SK-N-SH (cell line): Measurements from ENCODE around the gene CFAP69. TPM values are rescaled to one million over a fixed set of nuclear protein-coding genes. Genes with fewer than 3 reads are reported as not detected.

Experiments used
- CTCF ChIA-PET: fragments of 300-600, 350-600 bp; formaldehyde crosslinking; extraction: SDS; loops from one replicate; lab custom pipeline; 2021; lab: Yijun Ruan, JAX
- POLR2A ChIA-PET: fragments of 350-600 bp; sonication (Branson Sonifier 250); formaldehyde crosslinking; extraction: SDS; loops from one replicate; lab custom pipeline; 2020; ENCODE audit warnings: antibody characterized with exemption, inconsistent platforms; lab: Yijun Ruan, JAX
- DNase-seq: peaks from one replicate; pipeline ENCODE4 v3.0.0; 2012
- H2AFZ ChIP-seq: fragments of 200-600 bp; sonication (generic); 2 replicates; pipeline ENCODE4 v1.8.1; 2016; ENCODE audit warnings: antibody characterized with exemption, mild to moderate bottlenecking, low read depth
- H3F3A ChIP-seq: fragments of 200-600 bp; sonication (generic); replicated peaks from 2 replicates; pipeline ENCODE3; 2016; ENCODE audit warnings: antibody characterized with exemption, mild to moderate bottlenecking; ENCODE audit not compliant: insufficient read depth
- H3K27ac ChIP-seq, 2 experiments: fragments of 200-500 bp in 1 of 2; fragments of 200-600 bp in 1 of 2; sonication (Bioruptor generic) in 1 of 2; sonication (generic), shearing (Covaris generic) in 1 of 2; 2 replicates each; pipeline versions ENCODE4 v1.5.1 to v1.6.1; 2014 to 2016; ENCODE audit warnings: low read depth in 2 of 2, inconsistent platforms in 1 of 2, low read length in 1 of 2, mild to moderate bottlenecking in 1 of 2, mixed read lengths in 1 of 2
- H3K27me3 ChIP-seq: fragments of 200-600 bp; sonication (generic), shearing (Covaris generic); 2 replicates; pipeline ENCODE4 v1.6.1; 2016; ENCODE audit warnings: mixed run types; ENCODE audit not compliant: insufficient read depth
- H3K36me3 ChIP-seq, 2 experiments: fragments of 200-500 bp in 1 of 2; fragments of 200-600 bp in 1 of 2; sonication (Bioruptor generic) in 1 of 2; sonication (generic) in 1 of 2; replicated peaks in 1 of 2; 2 replicates each; pipeline versions ENCODE3 to v1.5.1; 2014 to 2016; ENCODE audit warnings: low read length in 1 of 2, mild to moderate bottlenecking in 1 of 2; ENCODE audit not compliant: insufficient read depth in 2 of 2, control insufficient read depth in 1 of 2
- H3K4me1 ChIP-seq, 2 experiments: fragments of 200-500 bp in 1 of 2; fragments of 200-600 bp in 1 of 2; sonication (Bioruptor generic) in 1 of 2; sonication (generic), shearing (Covaris generic) in 1 of 2; 2 replicates each; pipeline versions ENCODE4 v1.5.1 to v1.6.1; 2014 to 2016; ENCODE audit warnings: low read depth in 1 of 2, low read length in 1 of 2, mixed run types in 1 of 2; ENCODE audit not compliant: insufficient read depth in 2 of 2, control insufficient read depth in 1 of 2
- H3K4me2 ChIP-seq: fragments of 200-600 bp; sonication (generic), shearing (Covaris generic); 2 replicates; pipeline ENCODE4 v1.6.1; 2017; ENCODE audit warnings: mixed run types
- H3K4me3 ChIP-seq, 2 experiments: fragments of 200-500 bp in 1 of 2; fragments of 200-600 bp in 1 of 2; sonication (Bioruptor generic) in 1 of 2; sonication (generic), shearing (Covaris generic) in 1 of 2; 2 replicates each; pipeline versions ENCODE4 v1.5.1 to v1.8.1; 2014 to 2016; ENCODE audit warnings: low read depth in 2 of 2, inconsistent platforms in 1 of 2, low read length in 1 of 2, mild to moderate bottlenecking in 1 of 2, mixed read lengths in 1 of 2, moderate library complexity in 1 of 2
- H3K79me2 ChIP-seq: fragments of 200-600 bp; sonication (generic); 2 replicates; pipeline ENCODE4 v1.8.1; 2017; ENCODE audit warnings: mild to moderate bottlenecking; ENCODE audit not compliant: insufficient read depth
- H3K9ac ChIP-seq: fragments of 200-600 bp; sonication (generic); 2 replicates; pipeline ENCODE4 v1.6.1; 2017; ENCODE audit warnings: mixed run types
- H3K9me2 ChIP-seq: fragments of 200-600 bp; sonication (generic); 2 replicates; pipeline ENCODE4 v1.6.1; 2017; ENCODE audit warnings: mixed run types
- H3K9me3 ChIP-seq: fragments of 200-600 bp; sonication (generic); 2 replicates; pipeline ENCODE4 v1.6.1; 2017; ENCODE audit warnings: mixed run types, mild to moderate bottlenecking, moderate library complexity
- H4K20me1 ChIP-seq: fragments of 200-600 bp; sonication (generic); 2 replicates; pipeline ENCODE4 v1.6.1; 2017; ENCODE audit warnings: mild to moderate bottlenecking, mixed run types; ENCODE audit not compliant: insufficient read depth
- CHD2 ChIP-seq: fragments of 150-350 bp; IDR thresholded peaks from 2 replicates; pipeline ENCODE4 v1.6.1; 2018; ENCODE audit warnings: low read length; ENCODE audit not compliant: partially characterized antibody
- ELF1 ChIP-seq: IDR thresholded peaks from 2 replicates; pipeline ENCODE4 v1.4.0; 2012
- EP300 ChIP-seq, 2 experiments: IDR thresholded peaks; 2 replicates each; pipeline versions ENCODE4 v1.4.0 to v1.6.1; 2012; ENCODE audit warnings: borderline replicate concordance in 1 of 2, low read depth in 1 of 2, low read length in 1 of 2
- EZH2phosphoT487 ChIP-seq: fragments of 200-600 bp; sonication (generic); IDR thresholded peaks from 2 replicates; pipeline ENCODE4 v1.6.1; 2017; ENCODE audit warnings: low read depth, mixed run types, mild to moderate bottlenecking, antibody characterized with exemption, moderate library complexity, borderline replicate concordance
- FOSL2 ChIP-seq: IDR thresholded peaks from 2 replicates; pipeline ENCODE4 v1.4.0; 2012; ENCODE audit warnings: low read depth, mild to moderate bottlenecking, moderate library complexity, borderline replicate concordance
- FOXJ3 ChIP-seq: sonication (generic); formaldehyde crosslinking; IDR thresholded peaks from 2 replicates; pipeline ENCODE4 v1.5.1; 2020; ENCODE audit warnings: mild to moderate bottlenecking, missing genetic modification reagents
- FOXM1 ChIP-seq: IDR thresholded peaks from 2 replicates; pipeline ENCODE4 v1.4.0; 2012; ENCODE audit warnings: low read depth, mild to moderate bottlenecking
- GABPA ChIP-seq: IDR thresholded peaks from 2 replicates; pipeline ENCODE4 v1.4.0; 2012; ENCODE audit warnings: low read depth, mild to moderate bottlenecking
- GATA2 ChIP-seq: sonication (generic); formaldehyde crosslinking; IDR thresholded peaks from 2 replicates; pipeline ENCODE4 v1.5.0; 2020; ENCODE audit warnings: mild to moderate bottlenecking, missing genetic modification reagents
- IRF3 ChIP-seq: fragments of 150-350 bp; IDR thresholded peaks from 2 replicates; pipeline ENCODE4 v1.6.1; 2016; ENCODE audit warnings: mild to moderate bottlenecking, low read depth, low read length
- JUND ChIP-seq: IDR thresholded peaks from 2 replicates; pipeline ENCODE4 v1.4.0; 2012
- MAX ChIP-seq: IDR thresholded peaks from 2 replicates; pipeline ENCODE4 v1.4.0; 2012; ENCODE audit warnings: low read depth
- MEF2A ChIP-seq: IDR thresholded peaks from 2 replicates; pipeline ENCODE4 v1.4.0; 2012; ENCODE audit warnings: low read depth, borderline replicate concordance
- MXI1 ChIP-seq: IDR thresholded peaks from 2 replicates; pipeline ENCODE4 v1.6.1; 2012; ENCODE audit warnings: mild to moderate bottlenecking, low read depth, low read length, improper control_type of control experiment
- NFIC ChIP-seq: IDR thresholded peaks from 2 replicates; pipeline ENCODE4 v1.4.0; 2012; ENCODE audit warnings: borderline replicate concordance
- PBX3 ChIP-seq: IDR thresholded peaks from 2 replicates; pipeline ENCODE4; 2012
- REST ChIP-seq: IDR thresholded peaks from 2 replicates; pipeline ENCODE4 v1.6.1; 2012; ENCODE audit warnings: mild to moderate bottlenecking, low read depth, low read length, moderate library complexity
- RFX5 ChIP-seq: IDR thresholded peaks from 2 replicates; pipeline ENCODE4 v1.6.1; 2012; ENCODE audit warnings: mild to moderate bottlenecking, improper control_type of control experiment, low read length
- SMC3 ChIP-seq: IDR thresholded peaks from 2 replicates; pipeline ENCODE4 v1.6.1; 2012; ENCODE audit warnings: low read depth, low read length, improper control_type of control experiment
- TCF12 ChIP-seq: IDR thresholded peaks from 2 replicates; pipeline ENCODE4 v1.4.0; 2012
- TEAD4 ChIP-seq: IDR thresholded peaks from 2 replicates; pipeline ENCODE4 v1.4.0; 2012; ENCODE audit warnings: mild to moderate bottlenecking, borderline replicate concordance; ENCODE audit not compliant: insufficient read depth
- USF2 ChIP-seq: fragments of 150-350 bp; IDR thresholded peaks from 2 replicates; pipeline ENCODE4 v1.6.1; 2017; ENCODE audit warnings: antibody characterized with exemption, low read length, low read depth, borderline replicate concordance
- ZBTB33 ChIP-seq: IDR thresholded peaks from 2 replicates; pipeline ENCODE4 v1.4.0; 2012; ENCODE audit warnings: low read depth, borderline replicate concordance
- WGBS: methylation state at CpG from one replicate; pipeline ENCODE4 v1.1.6; 2017; ENCODE audit warnings: low lambda C conversion rate; 5-methylcytosine and 5-hydroxymethylcytosine counted together
- polyA plus RNA-seq, 3 experiments: library from polyadenylated mRNA; depleted of rRNA; stranded (reverse); fragments of >200 nt; gene quantifications; 2 replicates each; pipeline ENCODE4 v1.2.3, GENCODE V29; 2012

Gene CFAP69
- polyA plus RNA-seq, 1 of the 3 experiments (the other 2 are of a cell fraction): 2.3 TPM

GRCh38 chr7:90346336-90347125, 101.6 kb downstream of the CFAP69 start, which contains the start of gene GTPBP10:
TSS of gene GTPBP10 (plus strand) at chr7:90346716. CDS start at chr7:90346742, 26 bp downstream.
- Histone ChIP-seq H3K4me3 (peak within 1 kb of the TSS; percentile 81 to 95), H3K79me2 (peaks cover 50% of the 10 kb centered on the region), H4K20me1 (no peaks in the 10 kb centered on the region), H3K4me2 (peak within 1 kb of the TSS; percentile 84), H3K27me3 (no peaks in the 10 kb centered on the region), H3K9ac (peak within 1 kb of the TSS; percentile 91), H2AFZ (peak within 1 kb of the TSS; percentile 100), H3K9me2 (no peaks in the 10 kb centered on the region), H3K4me1 (peaks cover 7 to 15% of the 10 kb centered on the region in 2 experiments; a peak in 3 of 4 replicates), H3F3A (peaks cover 6% of the 10 kb centered on the region), H3K36me3 (peaks cover 0 to 4% of the 10 kb centered on the region in 2 experiments), H3K27ac (peak within 1 kb of the TSS; percentile 74 to 89), H3K9me3 (no peaks in the 10 kb centered on the region)
- ChIA-PET CTCF (interaction anchor here (0.7 to 2.1 kb wide), 27 partner anchors 8 to 251 kb away, joined by 3 to 11 read pairs (median 4); partner anchors contain the start of genes CLDN12, FAM237B and STEAP2), POLR2A (interaction anchor here (1.0 kb wide), 1 partner anchor 43 kb away, joined by 4 read pairs; no protein-coding TSS in a partner anchor)
- 3% methylated on average over 37 of the region's 37 CpGs for WGBS
- DNase-seq: peak; percentile 96
- TF ChIP-seq NFIC (no peak), ZBTB33 (no peak), FOSL2 (no peak), TCF12 (no peak), GABPA (peak; percentile 74), CHD2 (peak; percentile 87), ELF1 (peak; percentile 99), EP300 (IDR thresholded peaks at IDR 0.05; ENCODE audit: borderline replicate concordance in 1 of 2, low read depth in 1 of 2, low read length in 1 of 2) (no peak), JUND (no peak), MXI1 (peak; percentile 98), IRF3 (no peak), FOXM1 (no peak), EZH2phosphoT487 (no peak), PBX3 (0 out of 2 replicates have a peak, but pooled peaks have one; percentile 31), USF2 (no peak), MAX (peak; percentile 92), REST (0 out of 2 replicates have a peak, but pooled peaks have one; percentile 38), FOXJ3 (peak; percentile 66), GATA2 (CRISPR knock-in tag) (peak; percentile 77), MEF2A (no peak), TEAD4 (no peak), SMC3 (peak; percentile 49), RFX5 (peak; percentile 73; the same call in 1 of the 2 replicates)
